ENCODE results near the gene HTR3B.

The HTR3B gene

DNA sequence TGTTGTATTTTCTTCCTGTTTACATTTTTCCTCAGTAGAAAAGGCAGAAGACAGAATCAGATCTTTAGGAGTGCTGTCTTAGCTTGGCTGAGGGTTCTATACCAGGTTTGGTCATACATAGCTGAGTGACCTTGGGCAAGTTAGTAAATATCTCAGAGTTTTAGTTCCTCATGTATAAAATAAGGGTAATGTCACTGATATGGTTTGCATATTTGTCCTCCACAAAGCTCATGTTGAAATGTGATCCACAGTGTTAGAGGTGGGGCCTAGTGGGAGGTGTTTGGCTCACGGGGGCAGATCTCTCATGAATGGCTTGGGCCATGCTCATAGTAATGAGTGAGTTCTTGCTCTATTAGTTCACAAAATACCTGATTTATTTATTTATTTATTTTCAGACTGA, 62.8 kb downstream of the HTR3B start:
- ATAC-seq, result no peak
- TF ChIP-seq, protein P1, sequence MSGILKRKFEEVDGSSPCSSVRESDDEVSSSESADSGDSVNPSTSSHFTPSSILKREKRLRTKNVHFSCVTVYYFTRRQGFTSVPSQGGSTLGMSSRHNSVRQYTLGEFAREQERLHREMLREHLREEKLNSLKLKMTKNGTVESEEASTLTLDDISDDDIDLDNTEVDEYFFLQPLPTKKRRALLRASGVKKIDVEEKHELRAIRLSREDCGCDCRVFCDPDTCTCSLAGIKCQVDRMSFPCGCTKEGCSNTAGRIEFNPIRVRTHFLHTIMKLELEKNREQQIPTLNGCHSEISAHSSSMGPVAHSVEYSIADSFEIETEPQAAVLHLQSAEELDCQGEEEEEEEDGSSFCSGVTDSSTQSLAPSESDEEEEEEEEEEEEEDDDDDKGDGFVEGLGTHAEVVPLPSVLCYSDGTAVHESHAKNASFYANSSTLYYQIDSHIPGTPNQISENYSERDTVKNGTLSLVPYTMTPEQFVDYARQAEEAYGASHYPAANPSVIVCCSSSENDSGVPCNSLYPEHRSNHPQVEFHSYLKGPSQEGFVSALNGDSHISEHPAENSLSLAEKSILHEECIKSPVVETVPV (CRISPR knock-in tag; IDR thresholded peaks at IDR 0.05), result no peak

DNA sequence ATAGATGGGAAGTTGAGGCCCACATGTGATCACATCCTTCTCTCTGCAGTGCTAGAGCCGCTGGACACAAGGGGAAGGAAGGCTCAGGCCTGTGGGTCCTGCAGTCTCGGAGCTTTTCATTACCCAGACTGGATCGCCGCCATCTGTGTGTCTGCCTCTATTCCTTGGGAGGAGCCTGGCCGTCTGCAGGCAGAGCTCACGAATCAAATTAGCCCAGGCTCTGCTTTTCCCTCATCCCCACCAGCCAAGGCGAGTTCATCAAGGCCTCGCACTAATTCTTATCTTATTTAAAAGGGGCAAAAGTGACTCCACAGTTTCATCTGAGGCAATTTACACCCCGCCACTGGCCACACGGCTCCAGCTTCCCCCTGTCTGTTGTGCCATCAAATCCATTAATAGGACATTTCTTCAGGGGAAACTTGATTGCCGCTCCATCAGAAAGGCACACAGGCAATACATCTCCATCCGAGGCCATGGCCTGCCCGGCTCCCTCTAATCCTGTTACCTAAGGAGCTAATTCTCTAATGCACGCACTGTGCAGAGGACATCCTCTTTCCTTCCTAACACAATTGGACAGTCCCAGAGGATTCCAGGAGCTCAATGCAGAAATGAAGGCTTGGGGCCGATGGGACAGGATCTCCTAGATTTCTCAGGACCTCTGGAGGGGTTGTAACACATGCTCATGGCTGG, 67.1 kb downstream of the HTR3B start:
- no peak for ATAC-seq
- TF ChIP-seq CSDC2 (CRISPR knock-in tag; IDR thresholded peaks at IDR 0.05) (no peak), ISL1 (CRISPR knock-in tag; IDR thresholded peaks at IDR 0.05) (no peak), ARNTL (CRISPR knock-in tag; IDR thresholded peaks at IDR 0.05; ENCODE audit: borderline replicate concordance, low read depth) (no peak), BACH2 (CRISPR knock-in tag; IDR thresholded peaks at IDR 0.05; ENCODE audit: borderline replicate concordance) (no peak), OSR1 (CRISPR knock-in tag; IDR thresholded peaks at IDR 0.05) (no peak), ZC3H10 (CRISPR knock-in tag; IDR thresholded peaks at IDR 0.05) (no peak), ZFP3 (CRISPR knock-in tag; IDR thresholded peaks at IDR 0.05) (no peak), GLIS3 (CRISPR knock-in tag; IDR thresholded peaks at IDR 0.05) (no peak), TOX (CRISPR knock-in tag; IDR thresholded peaks at IDR 0.05; ENCODE audit: borderline replicate concordance) (no peak), PPARA (CRISPR knock-in tag; IDR thresholded peaks at IDR 0.05; ENCODE audit: borderline replicate concordance) (no peak)
- TF ChIP-seq, protein P2, sequence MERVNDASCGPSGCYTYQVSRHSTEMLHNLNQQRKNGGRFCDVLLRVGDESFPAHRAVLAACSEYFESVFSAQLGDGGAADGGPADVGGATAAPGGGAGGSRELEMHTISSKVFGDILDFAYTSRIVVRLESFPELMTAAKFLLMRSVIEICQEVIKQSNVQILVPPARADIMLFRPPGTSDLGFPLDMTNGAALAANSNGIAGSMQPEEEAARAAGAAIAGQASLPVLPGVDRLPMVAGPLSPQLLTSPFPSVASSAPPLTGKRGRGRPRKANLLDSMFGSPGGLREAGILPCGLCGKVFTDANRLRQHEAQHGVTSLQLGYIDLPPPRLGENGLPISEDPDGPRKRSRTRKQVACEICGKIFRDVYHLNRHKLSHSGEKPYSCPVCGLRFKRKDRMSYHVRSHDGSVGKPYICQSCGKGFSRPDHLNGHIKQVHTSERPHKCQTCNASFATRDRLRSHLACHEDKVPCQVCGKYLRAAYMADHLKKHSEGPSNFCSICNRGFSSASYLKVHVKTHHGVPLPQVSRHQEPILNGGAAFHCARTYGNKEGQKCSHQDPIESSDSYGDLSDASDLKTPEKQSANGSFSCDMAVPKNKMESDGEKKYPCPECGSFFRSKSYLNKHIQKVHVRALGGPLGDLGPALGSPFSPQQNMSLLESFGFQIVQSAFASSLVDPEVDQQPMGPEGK (CRISPR knock-in tag; IDR thresholded peaks at IDR 0.05; ENCODE audit: borderline replicate concordance), result no peak
- TF ChIP-seq, protein P3, sequence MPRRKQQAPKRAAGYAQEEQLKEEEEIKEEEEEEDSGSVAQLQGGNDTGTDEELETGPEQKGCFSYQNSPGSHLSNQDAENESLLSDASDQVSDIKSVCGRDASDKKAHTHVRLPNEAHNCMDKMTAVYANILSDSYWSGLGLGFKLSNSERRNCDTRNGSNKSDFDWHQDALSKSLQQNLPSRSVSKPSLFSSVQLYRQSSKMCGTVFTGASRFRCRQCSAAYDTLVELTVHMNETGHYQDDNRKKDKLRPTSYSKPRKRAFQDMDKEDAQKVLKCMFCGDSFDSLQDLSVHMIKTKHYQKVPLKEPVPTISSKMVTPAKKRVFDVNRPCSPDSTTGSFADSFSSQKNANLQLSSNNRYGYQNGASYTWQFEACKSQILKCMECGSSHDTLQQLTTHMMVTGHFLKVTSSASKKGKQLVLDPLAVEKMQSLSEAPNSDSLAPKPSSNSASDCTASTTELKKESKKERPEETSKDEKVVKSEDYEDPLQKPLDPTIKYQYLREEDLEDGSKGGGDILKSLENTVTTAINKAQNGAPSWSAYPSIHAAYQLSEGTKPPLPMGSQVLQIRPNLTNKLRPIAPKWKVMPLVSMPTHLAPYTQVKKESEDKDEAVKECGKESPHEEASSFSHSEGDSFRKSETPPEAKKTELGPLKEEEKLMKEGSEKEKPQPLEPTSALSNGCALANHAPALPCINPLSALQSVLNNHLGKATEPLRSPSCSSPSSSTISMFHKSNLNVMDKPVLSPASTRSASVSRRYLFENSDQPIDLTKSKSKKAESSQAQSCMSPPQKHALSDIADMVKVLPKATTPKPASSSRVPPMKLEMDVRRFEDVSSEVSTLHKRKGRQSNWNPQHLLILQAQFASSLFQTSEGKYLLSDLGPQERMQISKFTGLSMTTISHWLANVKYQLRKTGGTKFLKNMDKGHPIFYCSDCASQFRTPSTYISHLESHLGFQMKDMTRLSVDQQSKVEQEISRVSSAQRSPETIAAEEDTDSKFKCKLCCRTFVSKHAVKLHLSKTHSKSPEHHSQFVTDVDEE (CRISPR knock-in tag; IDR thresholded peaks at IDR 0.05), result no peak
- TF ChIP-seq, protein P4, sequence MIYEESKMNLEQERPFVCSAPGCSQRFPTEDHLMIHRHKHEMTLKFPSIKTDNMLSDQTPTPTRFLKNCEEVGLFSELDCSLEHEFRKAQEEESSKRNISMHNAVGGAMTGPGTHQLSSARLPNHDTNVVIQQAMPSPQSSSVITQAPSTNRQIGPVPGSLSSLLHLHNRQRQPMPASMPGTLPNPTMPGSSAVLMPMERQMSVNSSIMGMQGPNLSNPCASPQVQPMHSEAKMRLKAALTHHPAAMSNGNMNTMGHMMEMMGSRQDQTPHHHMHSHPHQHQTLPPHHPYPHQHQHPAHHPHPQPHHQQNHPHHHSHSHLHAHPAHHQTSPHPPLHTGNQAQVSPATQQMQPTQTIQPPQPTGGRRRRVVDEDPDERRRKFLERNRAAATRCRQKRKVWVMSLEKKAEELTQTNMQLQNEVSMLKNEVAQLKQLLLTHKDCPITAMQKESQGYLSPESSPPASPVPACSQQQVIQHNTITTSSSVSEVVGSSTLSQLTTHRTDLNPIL (CRISPR knock-in tag; IDR thresholded peaks at IDR 0.05; ENCODE audit: low read depth), result no peak
- TF ChIP-seq, protein P5, sequence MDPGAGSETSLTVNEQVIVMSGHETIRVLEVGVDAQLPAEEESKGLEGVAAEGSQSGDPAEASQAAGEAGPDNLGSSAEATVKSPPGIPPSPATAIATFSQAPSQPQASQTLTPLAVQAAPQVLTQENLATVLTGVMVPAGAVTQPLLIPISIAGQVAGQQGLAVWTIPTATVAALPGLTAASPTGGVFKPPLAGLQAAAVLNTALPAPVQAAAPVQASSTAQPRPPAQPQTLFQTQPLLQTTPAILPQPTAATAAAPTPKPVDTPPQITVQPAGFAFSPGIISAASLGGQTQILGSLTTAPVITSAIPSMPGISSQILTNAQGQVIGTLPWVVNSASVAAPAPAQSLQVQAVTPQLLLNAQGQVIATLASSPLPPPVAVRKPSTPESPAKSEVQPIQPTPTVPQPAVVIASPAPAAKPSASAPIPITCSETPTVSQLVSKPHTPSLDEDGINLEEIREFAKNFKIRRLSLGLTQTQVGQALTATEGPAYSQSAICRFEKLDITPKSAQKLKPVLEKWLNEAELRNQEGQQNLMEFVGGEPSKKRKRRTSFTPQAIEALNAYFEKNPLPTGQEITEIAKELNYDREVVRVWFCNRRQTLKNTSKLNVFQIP (CRISPR knock-in tag; IDR thresholded peaks at IDR 0.05; ENCODE audit: borderline replicate concordance, low read depth), result no peak

DNA sequence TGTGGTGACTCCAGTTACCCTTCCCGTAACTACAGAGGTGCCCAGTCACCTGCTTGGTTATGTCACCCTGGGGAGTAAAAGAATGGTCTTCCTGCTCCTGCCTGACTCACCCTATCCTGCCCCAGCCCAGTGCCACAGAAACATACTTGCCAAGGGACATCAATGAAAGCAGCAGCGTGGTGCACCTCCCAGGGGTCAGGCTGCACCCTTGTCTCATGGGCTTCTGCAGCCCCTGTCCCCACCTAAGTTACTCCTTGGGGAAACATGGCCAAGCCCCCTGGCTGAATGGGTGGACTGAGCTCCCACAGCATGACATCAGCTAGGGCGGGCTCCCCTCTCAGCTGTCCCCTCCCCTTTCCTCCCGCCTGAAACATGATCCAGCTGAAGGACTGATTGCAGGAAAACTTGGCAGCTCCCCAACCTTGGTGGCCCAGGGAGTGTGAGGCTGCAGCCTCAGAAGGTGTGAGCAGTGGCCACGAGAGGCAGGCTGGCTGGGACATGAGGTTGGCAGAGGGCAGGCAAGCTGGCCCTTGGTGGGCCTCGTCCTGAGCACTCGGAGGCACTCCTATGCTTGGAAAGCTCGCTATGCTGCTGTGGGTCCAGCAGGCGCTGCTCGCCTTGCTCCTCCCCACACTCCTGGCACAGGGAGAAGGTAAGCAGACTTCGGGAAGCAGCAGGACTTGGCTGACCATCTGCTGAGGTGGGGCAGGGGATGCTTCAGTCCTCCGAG, 70.3 kb downstream of the HTR3B start, which contains the start of gene HTR3A:
TSS of gene HTR3A (plus strand) at position 368 of the 730 bp plus-strand sequence. CDS start at position 586, 218 bp downstream.
- no peak; the same call in 2 of the 3 replicates for ATAC-seq
- TF ChIP-seq, protein P1 (CRISPR knock-in tag; IDR thresholded peaks at IDR 0.05), result no peak
